Astrocyte (in vitro differentiated cells and primary cell): Measurements from ENCODE around the gene CELF6. TPM values are rescaled to one million over a fixed set of nuclear protein-coding genes. Genes with fewer than 3 reads are reported as not detected.
"Not testable (repeated sequence)": the region's sequence is repeated elsewhere in the genome, so short reads cannot be mapped to it uniquely, and the experiment has no call there.

Experiments used
- DNase-seq: peaks from one replicate; pipeline ENCODE4 v3.0.0-alpha.2; 2010; ENCODE audit warnings: low read depth
- FAIRE-seq: peaks from 2 replicates; lab custom pipeline; 2011; peaks lifted over from hg19 to GRCh38; lab: Jason Lieb, UNC
- H2AFZ ChIP-seq: 2 replicates; pipeline ENCODE4 v1.6.0; 2012; ENCODE audit warnings: low read depth, low read length, inconsistent platforms
- H3K27ac ChIP-seq: 2 replicates; pipeline ENCODE4 v1.5.1; 2011; ENCODE audit warnings: low read depth, low read length, inconsistent platforms
- H3K27me3 ChIP-seq: 2 replicates; pipeline ENCODE4 v1.6.0; 2011; ENCODE audit warnings: low read length, inconsistent platforms; ENCODE audit not compliant: insufficient read depth
- H3K36me3 ChIP-seq: 2 replicates; pipeline ENCODE4 v1.5.1; 2011; ENCODE audit warnings: low read length, inconsistent platforms; ENCODE audit not compliant: insufficient read depth
- H3K4me1 ChIP-seq: 2 replicates; pipeline ENCODE4 v1.5.1; 2011; ENCODE audit warnings: low read length, inconsistent platforms; ENCODE audit not compliant: insufficient read depth
- H3K4me2 ChIP-seq: 2 replicates; pipeline ENCODE4 v1.6.0; 2012; ENCODE audit warnings: low read length, inconsistent platforms
- H3K4me3 ChIP-seq: 2 replicates; pipeline ENCODE4 v1.5.1; 2011; ENCODE audit warnings: low read depth, mild to moderate bottlenecking, low read length, inconsistent platforms; ENCODE audit not compliant: insufficient read depth
- H3K79me2 ChIP-seq: 2 replicates; pipeline ENCODE4 v1.6.0; 2012; ENCODE audit warnings: mild to moderate bottlenecking, low read length, inconsistent platforms; ENCODE audit not compliant: insufficient read depth
- H3K9ac ChIP-seq: 2 replicates; pipeline ENCODE4 v1.6.0; 2012; ENCODE audit warnings: mild to moderate bottlenecking, low read length, inconsistent platforms
- H3K9me3 ChIP-seq: 2 replicates; pipeline ENCODE4 v1.5.1; 2012; ENCODE audit warnings: low read depth, mild to moderate bottlenecking, low read length, inconsistent platforms; ENCODE audit not compliant: insufficient read depth
- H4K20me1 ChIP-seq: 2 replicates; pipeline ENCODE4 v1.6.0; 2012; ENCODE audit warnings: low read length, inconsistent platforms; ENCODE audit not compliant: insufficient read depth
- H3K27ac Mint-ChIP-seq: one replicate; pipeline ENCODE4 v1.8.0; 2021; ENCODE audit warnings: mild to moderate bottlenecking, mixed read lengths; ENCODE audit not compliant: unreplicated experiment
- H3K27me3 Mint-ChIP-seq: one replicate; pipeline ENCODE4 v1.8.0; 2021; ENCODE audit warnings: low read depth, mixed read lengths; ENCODE audit not compliant: unreplicated experiment
- H3K36me3 Mint-ChIP-seq: one replicate; pipeline ENCODE4 v1.8.0; 2021; ENCODE audit warnings: low read depth, mixed read lengths; ENCODE audit not compliant: unreplicated experiment
- H3K4me1 Mint-ChIP-seq: one replicate; pipeline ENCODE4 v1.8.0; 2021; ENCODE audit warnings: low read depth, mixed read lengths; ENCODE audit not compliant: unreplicated experiment
- H3K4me3 Mint-ChIP-seq: one replicate; pipeline ENCODE4 v1.8.0; 2021; ENCODE audit warnings: mild to moderate bottlenecking, moderate library complexity, mixed read lengths; ENCODE audit not compliant: unreplicated experiment
- H3K9me3 Mint-ChIP-seq: one replicate; pipeline ENCODE4 v1.8.0; 2021; ENCODE audit warnings: mild to moderate bottlenecking, mixed read lengths; ENCODE audit not compliant: unreplicated experiment
- EZH2 ChIP-seq: IDR thresholded peaks from 2 replicates; pipeline ENCODE4 v1.6.1; 2012; ENCODE audit warnings: mild to moderate bottlenecking, low read length, inconsistent platforms; ENCODE audit not compliant: insufficient read depth
- total RNA-seq: library from RNA; stranded (reverse); gene quantifications from 2 replicates; pipeline ENCODE4 v1.2.1, GENCODE V29; 2021
- TF ChIP-seq, protein P1 (sequence below): IDR thresholded peaks from 2 replicates; pipeline ENCODE4 v1.5.1; 2011; ENCODE audit warnings: low read depth, mild to moderate bottlenecking, inconsistent platforms, low read length, moderate library complexity; ENCODE audit not compliant: insufficient read depth

CELF6 gene
- total RNA-seq, 1 donor from 2014 or later, result not detected

DNA sequence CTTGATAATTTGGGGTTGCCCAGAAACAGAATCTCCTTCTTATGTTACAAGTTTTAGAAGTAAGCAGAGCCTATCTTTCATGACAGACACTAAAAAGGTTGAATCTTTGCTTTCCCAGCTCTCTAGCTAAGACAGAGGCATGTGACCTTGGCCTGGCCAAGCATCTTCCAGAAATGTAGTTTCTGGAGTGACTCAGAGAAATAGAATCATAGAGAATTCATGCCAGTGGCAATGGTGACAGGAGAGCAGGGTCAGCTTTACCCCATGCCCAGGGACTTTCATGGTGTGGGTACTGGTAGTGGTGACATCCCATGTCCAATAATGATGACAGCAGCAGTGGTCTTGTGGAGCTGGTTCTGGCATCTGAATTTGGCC is 43.6 kb downstream of the CELF6 start:
- Histone ChIP-seq H3K9ac (no peak overlapping the region), H3K27ac (no peak overlapping the region), H3K27me3 (peaks cover 3% of the 10 kb centered on the region), H3K79me2 (peaks cover 13% of the 10 kb centered on the region), H3K36me3 (no peaks in the 10 kb centered on the region), H3K4me2 (no peak overlapping the region), H3K4me1 (peaks cover 10% of the 10 kb centered on the region), H4K20me1 (no peaks in the 10 kb centered on the region), H2AFZ (no peak overlapping the region), H3K9me3 (no peaks in the 10 kb centered on the region), H3K4me3 (no peak overlapping the region)
- Mint-ChIP-seq H3K9me3 (no peaks in the 10 kb centered on the region), H3K27me3 (peaks cover 31% of the 10 kb centered on the region), H3K36me3 (no peaks in the 10 kb centered on the region), H3K27ac (no peak overlapping the region), H3K4me1 (peaks cover under 1% of the 10 kb centered on the region), H3K4me3 (no peak overlapping the region)
- DNase-seq (no peak), FAIRE-seq (no peak)
- TF ChIP-seq, protein P1, sequence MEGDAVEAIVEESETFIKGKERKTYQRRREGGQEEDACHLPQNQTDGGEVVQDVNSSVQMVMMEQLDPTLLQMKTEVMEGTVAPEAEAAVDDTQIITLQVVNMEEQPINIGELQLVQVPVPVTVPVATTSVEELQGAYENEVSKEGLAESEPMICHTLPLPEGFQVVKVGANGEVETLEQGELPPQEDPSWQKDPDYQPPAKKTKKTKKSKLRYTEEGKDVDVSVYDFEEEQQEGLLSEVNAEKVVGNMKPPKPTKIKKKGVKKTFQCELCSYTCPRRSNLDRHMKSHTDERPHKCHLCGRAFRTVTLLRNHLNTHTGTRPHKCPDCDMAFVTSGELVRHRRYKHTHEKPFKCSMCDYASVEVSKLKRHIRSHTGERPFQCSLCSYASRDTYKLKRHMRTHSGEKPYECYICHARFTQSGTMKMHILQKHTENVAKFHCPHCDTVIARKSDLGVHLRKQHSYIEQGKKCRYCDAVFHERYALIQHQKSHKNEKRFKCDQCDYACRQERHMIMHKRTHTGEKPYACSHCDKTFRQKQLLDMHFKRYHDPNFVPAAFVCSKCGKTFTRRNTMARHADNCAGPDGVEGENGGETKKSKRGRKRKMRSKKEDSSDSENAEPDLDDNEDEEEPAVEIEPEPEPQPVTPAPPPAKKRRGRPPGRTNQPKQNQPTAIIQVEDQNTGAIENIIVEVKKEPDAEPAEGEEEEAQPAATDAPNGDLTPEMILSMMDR, result no peak
- no peak for TF ChIP-seq EZH2

DNA sequence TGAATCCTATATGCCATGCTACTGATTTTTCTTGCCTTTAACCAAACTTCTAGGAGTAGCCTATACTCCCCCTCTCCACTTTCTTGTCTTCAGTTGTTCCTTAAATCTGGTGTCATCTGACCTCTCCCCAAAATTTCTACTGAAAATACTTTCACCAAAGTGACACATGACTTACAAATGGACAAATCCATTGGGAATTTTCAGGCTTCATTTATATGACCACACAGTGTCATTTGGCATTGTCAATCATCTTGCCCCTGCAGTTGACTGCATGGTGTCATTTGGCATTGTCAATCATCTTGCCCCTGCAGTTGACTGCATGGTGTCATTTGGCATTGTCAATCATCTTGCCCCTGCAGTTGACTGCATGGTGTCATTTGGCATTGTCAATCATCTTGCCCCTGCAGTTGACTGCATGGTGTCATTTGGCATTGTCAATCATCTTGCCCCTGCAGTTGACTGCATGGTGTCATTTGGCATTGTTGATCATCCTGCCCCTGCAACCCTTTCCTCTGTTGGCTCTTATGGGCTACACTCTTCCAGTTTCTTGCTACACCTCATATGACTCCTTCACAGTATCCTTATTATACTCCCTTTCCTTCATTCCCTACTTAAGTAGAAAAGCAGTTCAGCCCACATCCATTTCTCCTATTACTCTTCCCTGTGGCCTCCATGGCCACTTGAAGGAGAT is 44.2 kb downstream of the CELF6 start:
- not testable (repeated sequence) for H3K27ac ChIP-seq, H3K36me3 Mint-ChIP-seq, H4K20me1 ChIP-seq, H3K9me3 ChIP-seq, DNase-seq, H3K9ac ChIP-seq, H3K27ac Mint-ChIP-seq, H3K4me3 ChIP-seq, H3K36me3 ChIP-seq, H3K27me3 ChIP-seq, FAIRE-seq, H3K4me3 Mint-ChIP-seq, H2AFZ ChIP-seq, H3K4me2 ChIP-seq, H3K9me3 Mint-ChIP-seq, H3K4me1 Mint-ChIP-seq
- peaks cover 29% of the 10 kb centered on the region for H3K27me3 Mint-ChIP-seq
- Histone ChIP-seq H3K79me2 (peaks cover 19% of the 10 kb centered on the region), H3K4me1 (peaks cover 11% of the 10 kb centered on the region)

DNA sequence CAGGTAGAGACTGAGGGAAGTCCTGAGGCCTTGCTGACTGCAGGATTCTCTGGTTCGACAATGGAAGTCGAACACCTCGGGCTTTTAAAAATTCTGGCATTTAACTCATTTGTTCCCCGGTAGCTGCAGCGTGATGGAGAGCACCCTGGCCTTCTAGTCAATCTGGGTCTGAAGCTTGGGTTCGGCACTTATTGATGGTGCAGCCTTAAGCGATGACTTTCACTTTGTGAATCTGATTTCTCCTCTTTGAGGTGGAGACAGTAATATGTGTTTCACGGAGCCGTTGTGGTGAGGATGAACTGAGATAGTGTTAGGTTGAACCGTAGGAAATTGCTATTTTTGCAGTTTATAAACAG is 47.0 kb downstream of the CELF6 start:
- FAIRE-seq (no peak), DNase-seq (no peak)
- peak overlapping the region; percentile 97 for H3K9ac ChIP-seq
- peak overlapping the region; percentile 83 for H3K4me3 Mint-ChIP-seq
- H3K79me2 ChIP-seq, result peaks cover 35% of the 10 kb centered on the region
- peak overlapping the region; percentile 70 for H3K27ac ChIP-seq
- H3K4me3 ChIP-seq, result peak overlapping the region; percentile 92
- H3K36me3 Mint-ChIP-seq, result no peaks in the 10 kb centered on the region
- H3K36me3 ChIP-seq, result peaks cover 4% of the 10 kb centered on the region
- TF ChIP-seq, protein P1, result no peak
- no peak for TF ChIP-seq EZH2
- H4K20me1 ChIP-seq, result peaks cover 7% of the 10 kb centered on the region
- peak overlapping the region; percentile 94 for H3K4me2 ChIP-seq
- no peaks in the 10 kb centered on the region for H3K9me3 Mint-ChIP-seq
- H3K27me3 ChIP-seq, result peaks cover 3% of the 10 kb centered on the region
- H3K4me1 ChIP-seq, result peaks cover 11% of the 10 kb centered on the region
- H3K27ac Mint-ChIP-seq, result peak overlapping the region; percentile 83
- no peaks in the 10 kb centered on the region for H3K9me3 ChIP-seq
- peaks cover 11% of the 10 kb centered on the region for H3K4me1 Mint-ChIP-seq
- H2AFZ ChIP-seq, result peak overlapping the region; percentile 76
- H3K27me3 Mint-ChIP-seq, result peaks cover 17% of the 10 kb centered on the region
